Progenitor cell of endocrine pancreas (in vitro differentiated cells): ENCODE measurements around the gene OCRL. TPM values are rescaled to one million over a fixed set of nuclear protein-coding genes. Genes with fewer than 3 reads are reported as not detected.

Experiments
- DNase-seq: peaks from one replicate; pipeline ENCODE4 v3.0.0; 2021; ENCODE audit warnings: low spot score; ENCODE audit not compliant: unreplicated experiment
- H3K27ac Mint-ChIP-seq: 2 replicates; pipeline ENCODE4 v1.8.0; 2021; ENCODE audit warnings: mild to moderate bottlenecking, moderate library complexity, mixed read lengths
- H3K27me3 Mint-ChIP-seq: 2 replicates; pipeline ENCODE4 v1.8.0; 2021; ENCODE audit warnings: mixed read lengths
- H3K36me3 Mint-ChIP-seq: 2 replicates; pipeline ENCODE4 v1.8.0; 2022; ENCODE audit warnings: mixed read lengths; ENCODE audit not compliant: insufficient read depth
- H3K4me1 Mint-ChIP-seq: 2 replicates; pipeline ENCODE4 v1.8.0; 2021; ENCODE audit warnings: low read depth, mixed read lengths
- H3K4me3 Mint-ChIP-seq: 2 replicates; pipeline ENCODE4 v1.8.0; 2021; ENCODE audit warnings: low read depth, mild to moderate bottlenecking, moderate library complexity, mixed read lengths
- H3K9me3 Mint-ChIP-seq: 2 replicates; pipeline ENCODE4 v1.8.0; 2021; ENCODE audit warnings: low read depth, mixed read lengths
- long read RNA-seq: library from polyadenylated mRNA; unstranded; transcript quantifications from one replicate; pipeline ENCODE4 v2.0.0, GENCODE V29; 2020
- total RNA-seq: library from RNA; stranded (reverse); gene quantifications from 2 replicates; pipeline ENCODE4 v1.2.1, GENCODE V29; 2021
- TF ChIP-seq, protein P1 (sequence below): fragments of 200-600 bp; sonication (generic); IDR thresholded peaks from one replicate; pipeline ENCODE4 v1.5.0; 2021; ENCODE audit warnings: antibody characterized with exemption, mild to moderate bottlenecking; ENCODE audit not compliant: unreplicated experiment

OCRL gene
- 57.2 and 60.3 TPM in 2 replicates for total RNA-seq
- long read RNA-seq, full-length matches to known transcripts = 16 of 63 reads
- long read RNA-seq, partial matches to known transcripts = 28 of 63 reads
- long read RNA-seq, other reads (novel, unspliced or antisense) = 19 of 63 reads

DNA sequence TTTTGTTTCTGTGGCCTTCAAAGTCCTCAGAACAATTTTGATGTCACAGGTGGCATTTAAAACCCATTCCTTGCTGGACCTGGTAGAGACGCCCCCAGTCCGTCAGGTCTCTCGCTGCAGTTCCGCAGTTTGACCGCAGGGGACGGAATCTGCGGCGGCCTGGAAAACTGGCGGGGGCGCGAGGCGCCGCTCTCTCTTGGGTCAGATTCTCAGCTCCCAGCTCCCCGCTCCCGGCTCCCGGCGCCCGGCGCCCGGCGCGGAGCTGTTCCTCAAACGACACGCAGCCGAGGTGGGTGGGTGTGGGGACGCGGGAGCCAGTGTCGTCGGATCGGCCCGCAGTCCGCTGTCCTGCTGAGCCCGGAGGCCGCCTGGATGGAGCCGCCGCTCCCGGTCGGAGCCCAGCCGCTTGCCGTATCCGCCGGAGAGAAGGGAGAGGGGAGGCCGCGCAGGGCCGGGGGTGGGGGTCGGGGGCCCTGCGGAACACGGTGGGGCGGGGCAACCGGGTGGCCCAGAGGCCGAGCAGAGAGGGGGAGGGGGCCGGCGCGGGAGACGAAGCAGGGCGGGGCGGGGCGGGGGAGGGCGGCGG is at the start of gene OCRL:
OCRL (plus strand) TSS at position 192 of the 586 bp plus-strand sequence; CDS start at position 373, 181 bp downstream.
- Mint-ChIP-seq H3K9me3 (no peaks in the 10 kb centered on the region), H3K4me1 (peaks cover 16% of the 10 kb centered on the region), H3K36me3 (no peaks in the 10 kb centered on the region), H3K27ac (peak within 1 kb of the TSS; percentile 91), H3K4me3 (peak within 1 kb of the TSS; percentile 78), H3K27me3 (peaks cover 3% of the 10 kb centered on the region)
- TF ChIP-seq, protein P1, sequence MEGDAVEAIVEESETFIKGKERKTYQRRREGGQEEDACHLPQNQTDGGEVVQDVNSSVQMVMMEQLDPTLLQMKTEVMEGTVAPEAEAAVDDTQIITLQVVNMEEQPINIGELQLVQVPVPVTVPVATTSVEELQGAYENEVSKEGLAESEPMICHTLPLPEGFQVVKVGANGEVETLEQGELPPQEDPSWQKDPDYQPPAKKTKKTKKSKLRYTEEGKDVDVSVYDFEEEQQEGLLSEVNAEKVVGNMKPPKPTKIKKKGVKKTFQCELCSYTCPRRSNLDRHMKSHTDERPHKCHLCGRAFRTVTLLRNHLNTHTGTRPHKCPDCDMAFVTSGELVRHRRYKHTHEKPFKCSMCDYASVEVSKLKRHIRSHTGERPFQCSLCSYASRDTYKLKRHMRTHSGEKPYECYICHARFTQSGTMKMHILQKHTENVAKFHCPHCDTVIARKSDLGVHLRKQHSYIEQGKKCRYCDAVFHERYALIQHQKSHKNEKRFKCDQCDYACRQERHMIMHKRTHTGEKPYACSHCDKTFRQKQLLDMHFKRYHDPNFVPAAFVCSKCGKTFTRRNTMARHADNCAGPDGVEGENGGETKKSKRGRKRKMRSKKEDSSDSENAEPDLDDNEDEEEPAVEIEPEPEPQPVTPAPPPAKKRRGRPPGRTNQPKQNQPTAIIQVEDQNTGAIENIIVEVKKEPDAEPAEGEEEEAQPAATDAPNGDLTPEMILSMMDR = peak; percentile 85
- DNase-seq = peak; percentile 81

GRCh38 chrX:129490330-129490729 is 49.7 kb upstream of the OCRL start:
- Mint-ChIP-seq H3K9me3 (no peaks in the 10 kb centered on the region), H3K4me1 (no peaks in the 10 kb centered on the region), H3K27ac (peak overlapping the region; percentile 9), H3K4me3 (no peak overlapping the region), H3K36me3 (peaks cover 30% of the 10 kb centered on the region), H3K27me3 (no peaks in the 10 kb centered on the region)
- DNase-seq = no peak
- TF ChIP-seq, protein P1 = no peak

DNA sequence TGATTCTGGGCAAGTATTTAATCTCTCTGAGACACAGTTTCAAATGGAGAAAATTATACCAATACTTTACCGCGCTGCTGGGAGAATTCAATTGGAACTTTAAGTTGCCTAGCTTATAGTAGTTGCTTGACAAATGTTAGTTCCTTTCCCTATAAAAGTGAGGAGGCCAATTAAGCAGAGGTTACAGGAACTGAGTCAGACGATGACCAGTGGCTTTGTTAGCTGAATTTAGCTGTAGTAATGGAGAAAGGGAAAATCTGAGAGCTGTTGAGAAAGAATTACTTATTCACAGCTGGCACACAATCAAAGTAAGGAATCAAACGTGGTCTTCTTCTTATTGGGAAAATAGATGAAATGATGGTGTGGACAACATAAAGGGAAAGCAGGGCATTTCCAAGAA is 46.4 kb upstream of the OCRL start:
- Mint-ChIP-seq H3K27ac (peak overlapping the region; percentile 57), H3K27me3 (no peaks in the 10 kb centered on the region), H3K9me3 (no peaks in the 10 kb centered on the region), H3K4me3 (no peak overlapping the region), H3K4me1 (no peaks in the 10 kb centered on the region), H3K36me3 (peaks cover 35% of the 10 kb centered on the region)
- DNase-seq = no peak
- TF ChIP-seq, protein P1 = no peak

DNA sequence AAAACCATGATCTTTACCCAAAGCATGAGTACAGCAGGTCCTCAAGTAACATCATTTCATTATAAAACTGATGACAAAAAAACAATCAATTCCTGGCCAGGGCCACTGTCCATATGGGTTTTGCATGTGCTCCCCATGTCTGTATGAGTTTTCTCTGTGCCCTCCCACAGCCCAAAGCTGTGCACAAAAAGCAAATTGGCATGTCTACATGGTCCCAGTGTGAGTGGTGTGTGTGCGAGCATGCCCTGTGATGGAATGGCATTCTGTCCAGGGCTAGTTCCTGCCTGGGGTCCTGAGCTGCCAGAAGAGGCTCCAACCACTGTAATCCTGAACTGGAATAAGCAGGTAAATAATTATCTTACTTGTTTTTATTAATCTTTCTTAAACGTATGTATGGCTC is 45.2 kb upstream of the OCRL start:
- Mint-ChIP-seq H3K4me1 (no peaks in the 10 kb centered on the region), H3K27me3 (no peaks in the 10 kb centered on the region), H3K9me3 (no peaks in the 10 kb centered on the region), H3K36me3 (peaks cover 31% of the 10 kb centered on the region), H3K4me3 (no peak overlapping the region), H3K27ac (no peak overlapping the region)
- DNase-seq = no peak
- TF ChIP-seq, protein P1 = no peak

- Mint-ChIP-seq H3K27me3 (no peaks in the 10 kb centered on the region), H3K27ac (no peak overlapping the region), H3K36me3 (peaks cover 28% of the 10 kb centered on the region), H3K4me3 (no peak overlapping the region), H3K4me1 (no peaks in the 10 kb centered on the region), H3K9me3 (no peaks in the 10 kb centered on the region)
- TF ChIP-seq, protein P1 = no peak
- no peak for DNase-seq
Observed at GRCh38 chrX:129495900-129496299, 44.2 kb upstream of the OCRL start.
